GM21423 (cell line): ENCODE data around the gene GIPC3.

ENCODE experiments used
- ATAC-seq: cut with Tn5 transposase; IDR thresholded peaks from one replicate; pipeline ENCODE4 v1.9.1; 2021; ENCODE audit warnings: mild to moderate bottlenecking, moderate library complexity; ENCODE audit not compliant: unreplicated experiment

GIPC3 gene, protein sequence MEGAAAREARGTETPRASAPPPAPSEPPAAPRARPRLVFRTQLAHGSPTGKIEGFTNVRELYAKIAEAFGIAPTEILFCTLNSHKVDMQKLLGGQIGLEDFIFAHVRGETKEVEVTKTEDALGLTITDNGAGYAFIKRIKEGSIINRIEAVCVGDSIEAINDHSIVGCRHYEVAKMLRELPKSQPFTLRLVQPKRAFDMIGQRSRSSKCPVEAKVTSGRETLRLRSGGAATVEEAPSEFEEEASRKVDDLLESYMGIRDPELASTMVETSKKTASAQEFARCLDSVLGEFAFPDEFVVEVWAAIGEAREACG

DNA sequence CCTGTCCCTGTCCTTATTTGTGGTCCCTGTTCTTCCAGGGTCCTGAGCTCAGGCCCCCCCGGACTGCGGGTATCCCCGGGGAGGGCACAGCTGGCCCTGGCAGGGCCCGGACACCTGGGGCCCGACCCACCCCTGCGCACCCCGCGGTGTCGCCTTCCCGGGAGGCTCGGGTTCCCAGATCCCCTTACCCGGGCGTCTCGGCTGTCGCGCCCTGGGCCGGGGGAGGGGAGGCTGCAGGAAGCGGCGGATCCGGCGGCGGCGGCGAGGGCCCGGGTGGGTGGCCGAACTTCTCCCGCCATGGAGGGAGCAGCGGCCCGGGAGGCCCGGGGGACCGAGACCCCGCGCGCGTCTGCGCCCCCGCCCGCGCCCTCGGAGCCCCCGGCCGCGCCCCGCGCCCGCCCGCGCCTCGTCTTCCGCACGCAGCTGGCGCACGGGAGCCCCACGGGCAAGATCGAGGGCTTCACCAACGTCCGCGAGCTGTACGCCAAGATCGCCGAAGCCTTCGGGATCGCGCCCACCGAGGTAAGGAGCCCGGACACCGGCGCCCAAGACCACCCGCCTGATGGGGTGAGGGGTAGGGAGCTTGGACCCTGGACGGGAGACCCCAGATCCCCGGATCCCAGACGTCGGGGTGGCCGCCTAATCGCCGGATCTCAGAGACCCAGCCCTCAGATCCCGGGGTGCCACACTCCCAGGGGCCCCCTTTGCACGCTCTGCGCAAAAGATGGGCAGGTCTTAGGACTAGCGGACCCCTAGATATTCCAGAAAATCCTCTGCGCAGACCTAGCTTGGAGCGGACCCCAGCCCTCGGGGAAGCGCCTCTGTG is at the start of gene GIPC3:
GIPC3 (plus strand) TSS at position 178 of the 826 bp plus-strand sequence; CDS start at position 298, 120 bp downstream.
- no peak for ATAC-seq

DNA sequence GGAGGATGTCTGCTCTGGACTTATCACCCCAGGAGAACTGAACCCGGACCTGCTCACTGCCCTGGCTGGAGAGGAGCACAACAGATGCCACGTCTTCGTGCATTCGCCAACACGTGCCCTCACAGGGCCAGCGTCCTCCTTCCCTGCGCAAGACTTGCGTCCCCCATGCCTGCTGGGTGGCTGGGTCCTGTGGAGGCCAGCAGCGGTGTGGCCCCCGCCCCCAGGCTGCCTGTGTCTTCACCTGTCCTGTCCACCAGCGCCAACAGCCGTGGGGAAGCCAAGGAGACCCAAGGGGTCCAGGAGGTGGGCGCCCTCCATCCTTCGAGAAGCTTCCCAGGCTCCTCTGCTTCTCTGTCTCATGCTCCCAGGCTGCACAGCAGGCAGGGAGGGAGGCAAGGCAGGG is 49.7 kb upstream of the GIPC3 start:
- no peak for ATAC-seq

DNA sequence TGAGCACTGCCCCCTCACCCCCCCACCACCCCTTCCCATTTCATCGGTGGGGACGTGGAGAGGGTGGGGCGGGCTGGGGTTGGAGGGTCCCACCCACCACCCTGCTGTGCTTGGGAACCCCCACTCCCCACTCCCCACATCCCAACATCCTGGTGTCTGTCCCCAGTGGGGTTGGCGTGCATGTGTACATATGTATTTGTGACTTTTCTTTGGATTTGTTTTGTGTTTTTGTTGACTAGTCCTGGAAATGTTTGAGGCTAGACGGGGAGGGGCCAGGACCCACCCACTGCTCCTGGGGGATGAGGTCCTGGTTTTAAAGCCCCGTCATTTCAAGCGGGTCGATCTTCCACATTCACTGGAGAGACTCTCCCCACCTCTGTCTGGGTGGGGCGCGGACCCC is 49.3 kb upstream of the GIPC3 start:
- no peak for ATAC-seq

DNA sequence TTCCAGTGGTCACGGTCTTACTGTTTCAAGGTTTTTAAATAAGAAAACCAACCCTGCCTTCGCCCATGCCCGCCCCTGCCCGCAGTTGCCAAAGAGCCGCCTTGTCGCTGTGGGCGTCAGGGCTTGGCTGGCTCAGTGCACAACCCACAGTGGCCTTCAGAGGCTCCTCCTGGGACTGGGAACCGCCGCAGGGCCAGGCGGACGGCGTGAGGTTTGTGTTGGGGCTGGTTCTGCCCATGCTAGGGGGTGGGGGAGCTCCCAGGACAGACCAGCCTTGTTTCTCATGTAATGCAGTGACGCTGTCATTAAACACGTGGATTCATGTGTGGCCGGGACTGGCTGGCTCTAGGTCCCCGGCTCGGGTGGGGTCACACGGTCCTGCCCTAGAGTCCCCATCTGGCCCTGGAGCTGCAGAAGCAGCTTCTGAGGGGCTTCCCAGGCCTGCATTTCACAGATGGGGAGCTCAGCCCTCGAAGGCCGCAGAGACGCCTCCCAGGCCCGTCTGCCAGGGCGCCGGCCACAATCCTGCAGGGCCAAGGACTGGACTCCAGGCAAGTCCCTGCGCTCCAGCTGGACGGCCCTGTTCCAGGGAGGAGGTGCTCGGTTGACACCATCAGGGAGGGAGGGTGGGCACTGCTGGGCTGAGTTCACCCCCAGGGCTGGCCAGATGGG is 48.7 kb upstream of the GIPC3 start:
- no peak for ATAC-seq

DNA sequence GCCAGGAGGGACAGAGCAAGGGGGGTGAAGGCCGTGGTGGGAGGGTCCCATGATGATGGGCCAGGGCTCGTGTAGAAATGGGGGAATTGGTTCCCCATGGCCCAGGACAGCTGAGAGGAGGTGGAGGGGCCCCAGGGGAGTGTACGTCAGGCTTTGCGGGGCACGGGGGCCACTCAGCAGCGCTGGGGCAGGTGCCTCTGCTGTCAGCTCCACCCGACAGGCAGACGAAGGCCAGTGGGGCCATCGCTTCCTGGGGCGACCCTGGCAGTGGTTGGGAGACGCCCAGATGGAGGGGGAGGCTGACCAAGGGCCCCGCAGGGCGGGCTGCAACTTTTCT is 48.2 kb upstream of the GIPC3 start:
- ATAC-seq = no peak

DNA sequence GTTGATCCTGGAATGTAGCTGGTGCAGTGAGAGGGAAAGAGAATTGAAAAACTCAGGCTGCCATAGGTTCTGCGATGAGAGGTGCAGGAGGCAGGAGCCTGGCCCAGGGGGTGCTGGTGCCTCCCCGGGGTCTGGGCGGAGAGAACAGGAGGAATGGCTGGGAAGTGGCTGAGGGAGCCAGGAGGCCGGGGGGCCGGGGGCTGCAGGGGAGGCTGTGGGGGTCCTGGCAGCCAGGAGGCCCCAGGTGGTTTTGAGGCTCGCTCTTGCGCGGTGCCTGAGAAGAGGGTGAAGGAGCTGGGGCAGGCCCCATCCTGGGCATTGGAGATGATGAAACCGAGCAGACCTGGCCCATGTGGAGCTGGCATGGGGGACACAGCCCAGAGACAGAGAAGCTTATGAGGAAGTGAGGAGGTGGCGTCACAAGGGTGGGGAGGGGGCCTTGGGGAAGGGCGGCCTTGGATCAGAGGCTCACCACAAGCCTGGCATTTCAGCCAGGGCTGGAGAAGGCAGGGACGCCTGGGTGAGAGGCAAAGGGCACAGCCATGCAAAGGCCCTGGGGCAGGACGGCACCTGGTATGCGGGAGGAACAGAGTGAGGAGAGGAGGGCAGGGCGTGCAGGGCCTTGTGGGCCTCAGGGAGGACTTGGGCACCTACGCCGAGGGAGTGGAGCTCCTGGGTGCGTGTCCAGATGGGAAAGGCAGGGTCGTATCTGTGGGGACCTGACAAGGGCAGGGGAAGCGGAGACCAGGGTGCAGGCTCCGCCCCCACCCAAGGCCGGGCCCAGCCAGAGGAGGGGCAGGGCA is 47.6 kb upstream of the GIPC3 start:
- no peak for ATAC-seq

DNA sequence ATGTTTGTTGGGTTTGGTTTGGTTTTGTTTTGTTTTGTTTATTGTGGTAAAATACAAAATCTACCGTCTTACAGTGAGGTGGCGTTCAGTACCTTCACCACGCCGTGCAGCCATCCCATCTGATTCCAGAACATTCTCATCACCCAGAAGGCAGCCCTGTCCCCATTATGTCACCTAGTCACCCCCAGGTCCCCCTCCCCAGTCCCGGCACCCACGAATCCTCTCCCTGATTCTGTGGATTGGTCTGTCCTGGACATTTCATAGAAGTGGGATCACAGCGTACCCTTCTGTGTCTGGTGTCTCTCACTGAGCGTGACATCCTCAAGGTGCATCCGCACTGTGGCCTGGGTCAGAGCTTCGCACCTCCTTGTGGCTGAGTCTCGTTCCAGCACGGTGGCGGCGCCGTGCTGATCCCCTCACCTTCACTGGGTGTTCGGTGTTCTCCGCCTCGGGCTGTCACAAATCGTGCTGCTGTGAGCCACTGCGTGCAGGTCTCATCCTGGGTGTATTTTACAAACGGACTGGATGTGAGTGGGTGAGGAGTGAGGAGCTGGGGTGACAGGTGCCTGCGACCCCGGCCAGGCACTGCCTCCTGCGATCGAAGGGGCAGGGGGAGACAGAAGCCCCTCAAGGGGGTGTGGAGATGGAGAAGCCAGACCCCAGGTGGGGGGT is 46.9 kb upstream of the GIPC3 start:
- ATAC-seq = no peak

DNA sequence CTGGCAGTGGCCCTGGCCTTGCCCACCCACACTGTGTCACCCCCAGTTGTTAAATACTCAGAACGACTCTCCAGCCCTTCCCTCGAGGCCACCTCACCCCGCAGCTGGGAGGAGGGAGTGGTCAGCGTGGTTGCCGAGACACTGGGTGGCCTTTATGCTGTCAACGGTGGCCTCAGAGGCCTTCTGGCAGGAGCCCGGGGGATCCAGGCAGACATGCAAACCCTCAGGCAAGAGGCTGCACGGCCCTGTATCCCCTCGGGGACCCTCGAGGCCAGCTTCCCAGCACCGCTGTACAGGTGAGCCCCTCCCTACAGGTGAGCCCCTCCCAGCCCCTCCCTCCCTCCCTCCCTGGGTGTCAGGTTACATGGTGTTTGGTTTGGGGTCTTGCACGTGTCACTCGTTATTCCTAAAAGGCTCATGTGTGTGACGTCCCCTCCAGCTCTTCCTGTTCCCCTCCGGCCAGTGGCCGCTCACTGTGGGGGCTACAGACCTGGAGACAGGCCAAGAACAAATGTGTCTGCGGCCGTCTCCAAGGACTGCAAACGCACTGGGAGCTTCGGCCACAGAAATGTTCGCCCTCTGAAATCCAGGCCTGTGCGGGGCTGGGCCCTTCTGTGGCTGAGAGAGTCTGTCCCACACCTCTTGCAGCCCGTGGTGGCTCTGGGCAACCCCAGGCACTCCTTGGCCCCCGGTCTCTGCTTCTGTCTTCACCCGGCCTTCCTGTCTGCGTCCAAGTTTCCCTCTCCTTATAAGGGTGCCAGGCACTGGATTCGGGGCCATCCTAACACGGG is 46.1 kb upstream of the GIPC3 start, which contains the start of gene TEKTIP1:
TEKTIP1 (plus strand) TSS at position 210 of the 791 bp plus-strand sequence; CDS start at position 214, 4 bp downstream.
- ATAC-seq = no peak

DNA sequence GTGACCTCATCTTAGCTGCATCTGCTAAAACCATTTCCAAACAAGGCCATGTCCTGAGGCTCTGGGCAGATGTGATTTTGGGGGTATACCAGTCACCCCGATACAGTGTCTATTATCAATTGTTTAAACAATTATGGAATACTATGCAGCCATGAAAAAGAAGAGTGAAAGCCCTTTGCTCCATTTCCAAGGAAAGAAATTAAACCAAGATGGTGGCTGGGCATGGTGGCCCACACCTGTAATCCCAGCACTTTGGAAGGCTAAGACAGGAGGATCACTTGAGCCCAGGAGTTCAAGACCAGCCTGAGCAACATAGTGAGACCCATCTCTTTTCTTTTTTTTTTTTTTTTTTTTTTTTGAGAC is 45.5 kb upstream of the GIPC3 start:
- ATAC-seq = no peak

DNA sequence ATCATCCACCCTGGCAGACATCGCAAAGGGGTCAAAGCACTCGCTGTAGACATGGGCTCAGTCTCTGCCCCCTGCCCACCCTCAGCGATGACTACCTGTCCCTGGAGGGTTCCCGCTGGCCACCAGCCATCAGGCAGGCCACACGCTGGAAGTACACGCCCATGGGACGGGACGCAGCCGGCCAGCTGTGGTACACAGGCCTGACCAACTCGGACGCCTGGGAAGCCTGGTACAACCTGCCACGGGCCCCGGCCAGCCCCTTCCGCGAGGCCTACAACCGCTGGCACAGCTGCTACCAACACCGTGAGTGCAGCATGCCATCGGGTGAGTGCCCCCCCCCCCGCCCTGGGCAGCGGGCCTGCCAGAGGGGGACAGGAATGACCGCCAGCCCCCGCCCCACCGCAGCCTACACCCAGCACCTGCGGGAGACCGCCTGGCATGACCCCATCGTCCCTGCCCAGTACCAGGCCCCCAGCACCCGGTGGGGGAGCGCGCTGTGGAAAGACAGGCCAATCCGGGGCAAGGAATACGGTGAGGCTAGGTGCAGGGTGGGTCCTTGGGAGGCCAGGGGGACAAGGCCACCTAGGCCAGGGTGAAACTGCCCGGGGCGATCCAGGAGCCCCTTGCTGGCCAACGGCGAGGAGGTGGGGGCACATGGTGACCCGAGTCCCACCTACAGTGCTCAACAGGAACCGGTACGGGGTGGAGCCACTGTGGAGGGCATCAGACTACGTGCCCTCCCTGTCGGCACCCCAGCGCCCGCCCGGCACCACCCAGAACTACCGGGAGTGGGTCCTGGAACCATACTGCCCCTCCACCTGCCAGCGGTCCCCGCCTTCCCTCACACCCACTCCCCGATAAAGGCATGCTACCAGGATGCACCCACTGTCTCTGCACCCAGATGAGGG is 41.9 kb upstream of the GIPC3 start:
- ATAC-seq = no peak

DNA sequence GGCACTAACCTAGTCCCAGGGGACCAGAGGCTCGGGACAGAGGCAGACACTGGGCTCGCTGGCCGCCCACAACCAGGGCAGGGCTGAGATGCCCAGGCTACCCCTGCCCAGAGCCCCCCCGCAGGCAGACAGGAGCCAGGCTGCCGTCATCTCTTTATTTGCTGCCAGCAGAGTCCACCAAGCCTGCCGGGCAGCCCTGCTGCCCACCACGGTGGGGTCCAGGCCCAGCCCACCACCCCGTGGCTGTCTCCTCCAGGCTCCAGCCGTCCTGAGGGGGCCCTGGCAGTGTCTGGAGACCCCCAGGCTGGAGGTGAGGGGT is 41.3 kb upstream of the GIPC3 start:
- no peak for ATAC-seq

DNA sequence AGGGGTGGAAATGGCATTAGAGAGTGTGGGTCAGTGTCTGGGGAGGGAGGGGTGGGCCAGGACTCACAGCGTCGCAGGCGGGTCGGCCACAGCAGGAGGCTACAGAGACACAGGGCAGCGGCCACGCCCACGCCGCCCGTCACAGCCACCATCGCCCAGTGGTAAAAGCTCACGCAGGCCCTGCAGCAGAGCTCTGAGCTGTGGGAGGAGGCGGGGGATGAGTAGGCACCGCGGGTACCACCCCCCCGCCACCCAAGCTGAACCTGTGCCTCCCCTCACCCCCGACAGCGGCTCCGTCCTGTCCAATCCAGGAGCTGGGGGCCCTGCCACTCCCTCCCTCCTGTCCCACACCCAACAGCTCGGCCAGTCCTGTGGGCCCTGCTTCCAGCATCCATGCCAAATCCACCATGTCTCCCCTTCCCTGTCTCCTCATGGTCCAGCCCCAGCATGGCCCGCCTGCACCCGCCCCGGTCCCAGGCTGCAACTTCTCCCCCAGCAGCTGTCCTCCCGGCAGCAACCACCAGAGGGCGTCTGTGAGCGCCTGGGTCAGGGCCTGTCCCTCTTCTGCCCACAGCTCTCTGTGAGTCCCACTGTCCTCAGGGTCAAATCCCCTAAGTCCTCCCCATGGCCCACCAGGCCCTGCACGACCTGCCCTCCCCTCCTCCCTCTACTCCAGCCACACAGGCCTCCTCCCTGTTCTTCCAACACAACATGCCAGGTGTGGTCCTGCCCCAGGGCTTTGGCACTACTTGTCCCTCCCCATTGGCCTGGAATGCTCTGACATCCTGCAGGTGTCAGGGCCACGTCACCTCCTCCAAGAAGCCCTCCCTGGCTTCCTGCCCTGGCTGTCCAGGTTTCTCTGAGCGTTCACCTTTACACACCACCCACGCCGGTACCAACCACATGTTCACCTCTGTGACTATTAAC is 40.3 kb upstream of the GIPC3 start:
- ATAC-seq = no peak

DNA sequence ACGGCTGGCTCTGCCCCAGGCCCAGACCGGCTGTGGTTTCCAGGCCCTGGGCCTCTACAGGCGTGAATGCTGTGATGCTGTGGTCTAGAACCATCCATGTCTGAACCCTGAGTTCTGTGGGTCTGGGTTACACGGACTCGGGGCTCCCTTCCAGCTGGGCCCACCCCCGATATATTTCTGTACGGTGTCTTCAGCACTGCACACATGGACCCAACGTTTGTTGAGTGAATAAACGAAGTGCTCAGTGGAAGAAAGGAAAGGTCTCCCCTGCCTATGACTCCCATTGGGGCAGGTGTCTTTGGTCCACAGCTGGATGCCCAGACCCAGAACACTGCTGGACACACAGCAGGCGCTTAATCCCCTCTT is 39.6 kb upstream of the GIPC3 start:
- ATAC-seq = no peak

DNA sequence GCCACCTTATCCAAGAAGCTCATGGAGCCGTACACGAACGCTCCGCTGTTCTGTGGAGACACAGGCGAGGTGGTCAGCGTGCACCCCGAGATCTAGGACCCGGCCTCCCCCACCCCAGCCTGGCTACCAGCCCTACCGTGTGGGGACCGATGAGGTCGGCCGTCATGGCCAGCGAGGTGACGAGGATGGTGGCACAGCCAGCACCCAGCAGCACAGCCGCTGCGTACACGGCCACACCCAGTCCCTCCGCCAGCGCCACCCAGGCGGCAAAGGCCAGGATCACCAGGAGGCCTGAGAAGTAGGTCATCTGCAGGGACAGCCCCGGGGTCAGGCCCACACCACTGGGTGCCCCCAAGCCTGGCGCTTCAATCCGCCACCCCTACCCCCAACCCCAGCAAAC is 39.2 kb upstream of the GIPC3 start:
- ATAC-seq = no peak

DNA sequence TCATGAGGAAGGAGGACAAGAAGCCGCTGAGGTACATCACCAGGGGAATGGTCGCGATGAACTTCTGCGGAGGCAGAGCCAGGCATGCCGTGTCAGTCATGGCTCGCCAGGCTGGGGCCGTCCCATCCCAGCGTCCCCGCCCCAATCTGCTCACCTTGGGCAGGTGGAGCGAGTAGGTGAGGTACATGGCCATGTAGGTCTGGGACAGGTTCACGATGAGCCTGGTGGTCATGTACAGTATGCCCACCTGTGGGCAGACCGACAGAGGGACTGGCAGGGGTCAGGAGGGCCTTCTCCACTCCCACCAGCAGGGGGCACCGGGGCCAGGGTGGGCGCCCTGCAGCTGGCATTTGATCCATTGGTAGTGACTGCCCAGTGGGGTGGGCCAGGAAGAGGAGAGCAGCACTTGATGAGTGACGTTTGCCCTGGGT is 38.0 kb upstream of the GIPC3 start:
- no peak for ATAC-seq

DNA sequence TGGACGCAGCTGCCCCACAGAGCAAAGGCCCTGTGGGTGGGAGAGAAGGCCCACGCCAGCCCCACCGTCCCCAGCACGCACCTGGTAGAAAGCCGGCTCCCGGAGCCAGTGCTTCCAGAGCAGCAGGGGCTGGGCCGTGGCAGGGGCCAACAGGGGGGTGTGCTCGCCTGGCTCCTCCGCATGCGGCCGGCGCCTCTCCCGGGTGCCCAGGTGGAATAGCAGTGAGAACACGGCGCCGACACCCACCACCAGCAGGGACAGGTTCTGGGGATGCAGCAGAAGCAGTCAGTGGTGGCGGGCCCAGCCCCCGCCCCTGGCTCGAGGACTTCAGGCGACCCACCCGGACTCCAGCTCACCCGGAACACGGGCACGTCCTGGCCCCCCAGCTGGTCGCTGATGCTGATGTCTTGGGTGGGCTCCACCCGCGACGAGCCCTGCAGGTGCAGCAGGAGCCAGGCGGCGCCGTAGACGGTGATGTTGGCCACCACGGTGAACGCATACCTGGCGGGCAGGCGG is 37.5 kb upstream of the GIPC3 start:
- ATAC-seq = no peak

DNA sequence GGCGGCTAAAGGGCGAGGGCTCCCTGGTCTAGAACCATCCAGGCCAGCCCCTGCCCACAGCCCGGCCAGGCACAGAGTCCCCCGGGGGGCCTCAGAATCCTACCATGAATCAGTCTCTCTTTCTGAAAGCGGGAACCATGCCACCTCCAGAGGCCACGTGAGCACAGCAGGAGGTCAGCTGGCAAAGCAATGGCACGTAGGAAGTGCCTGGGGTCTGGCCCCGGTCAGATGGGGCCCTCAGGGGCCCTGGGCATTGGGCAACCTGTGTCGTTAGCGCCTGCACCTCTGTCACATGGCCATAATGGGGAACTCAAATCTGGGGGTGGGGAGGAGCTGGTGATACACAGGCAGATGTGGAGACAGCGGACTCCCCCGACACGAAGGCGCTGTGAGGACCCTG is 36.7 kb upstream of the GIPC3 start:
- no peak for ATAC-seq

DNA sequence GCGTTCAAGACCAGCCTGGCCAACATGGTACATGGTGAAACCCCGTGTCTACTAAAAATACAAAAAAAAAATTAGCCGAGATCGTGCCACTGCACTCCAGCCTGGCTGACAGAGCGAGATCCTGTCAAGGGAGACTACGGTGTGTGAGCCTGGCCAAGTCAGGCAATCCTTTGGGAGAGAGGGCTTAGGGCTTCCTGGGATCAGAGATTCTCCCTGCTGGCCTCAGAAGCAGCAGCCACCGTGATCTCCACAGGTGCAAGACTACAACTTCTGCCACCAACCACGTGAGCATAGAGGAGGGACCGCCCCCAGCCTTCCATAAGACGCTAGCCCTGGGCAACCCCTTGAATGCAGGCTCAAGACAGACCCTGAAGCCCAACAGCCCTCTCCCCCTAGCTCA is 35.5 kb upstream of the GIPC3 start:
- ATAC-seq = no peak
